Thoracic aorta (tissue), 2 donors: ENCODE results near the gene SRPRA. TPM values are rescaled to one million over a fixed set of nuclear protein-coding genes. Genes with fewer than 3 reads are reported as not detected.
"Not testable (repeated sequence)": the region's sequence is repeated elsewhere in the genome, so short reads cannot be mapped to it uniquely, and the experiment has no call there.

Experiments
- ATAC-seq: fragments of 150-250 bp; one replicate; pipeline ENCODE4 v1.8.0; 2017; ENCODE audit warnings: low read depth; ENCODE audit not compliant: insufficient number of reproducible peaks, low FRiP score
- DNase-seq: peaks from one replicate; pipeline ENCODE4 v3.0.0-alpha.2; 2020; ENCODE audit warnings: low spot score
- H3K27ac ChIP-seq, 2 donors: fragments of 200-600 bp; sonication (generic); 1 replicate in 1 of 2; 2 replicates in 1 of 2; pipeline ENCODE4 v1.5.1; 2016; ENCODE audit warnings: mild to moderate bottlenecking in 2 of 2, moderate library complexity in 2 of 2
- H3K27me3 ChIP-seq: fragments of 200-600 bp; sonication (generic); replicated peaks from 2 replicates; pipeline ENCODE4 v1.6.0; 2016; ENCODE audit warnings: mild to moderate bottlenecking; ENCODE audit not compliant: insufficient read depth
- H3K36me3 ChIP-seq: fragments of 200-600 bp; sonication (generic); one replicate; pipeline ENCODE4 v1.5.1; 2016
- H3K4me1 ChIP-seq, 2 donors: fragments of 200-600 bp; sonication (generic); 1 replicate in 1 of 2; 2 replicates in 1 of 2; pipeline versions ENCODE4 v1.5.1 to v1.6.0; 2016; ENCODE audit warnings: low read depth in 2 of 2, mild to moderate bottlenecking in 1 of 2; ENCODE audit not compliant: control insufficient read depth in 1 of 2
- H3K4me3 ChIP-seq: fragments of 200-600 bp; sonication (generic); 2 replicates; pipeline ENCODE4 v1.5.1; 2016; ENCODE audit warnings: mild to moderate bottlenecking
- H3K9me3 ChIP-seq: fragments of 200-600 bp; sonication (generic); 2 replicates; pipeline ENCODE4 v1.5.1; 2016
- CTCF ChIP-seq: fragments of 200-600 bp; sonication (generic); IDR thresholded peaks from one replicate; pipeline ENCODE4 v1.5.1; 2019; ENCODE audit warnings: antibody characterized with exemption
- total RNA-seq, 2 donors: library from RNA; depleted of rRNA; stranded (reverse); fragments of >200 nt; gene quantifications; one replicate each; pipeline versions ENCODE4 v1.1.0 to v1.2.3, GENCODE V29; 2016

Gene SRPRA
- total RNA-seq, 2 donors from 2014 or later = 125 to 128 TPM

GRCh38 chr11:126263489-126263888 lies 5.2 kb downstream of the SRPRA start:
- H3K4me1 ChIP-seq = peaks cover 4 to 12% of the 10 kb centered on the region in 2 donors

GRCh38 chr11:126262216-126262615 lies 6.5 kb downstream of the SRPRA start:
- Histone ChIP-seq H3K36me3 (peaks cover 42% of the 10 kb centered on the region), H3K27ac (no peak overlapping the region), H3K9me3 (no peaks in the 10 kb centered on the region), H3K4me1 (peaks cover 0 to 3% of the 10 kb centered on the region in 2 donors), H3K4me3 (no peak overlapping the region), H3K27me3 (no peaks in the 10 kb centered on the region)
- TF ChIP-seq CTCF = no peak
- ATAC-seq = no peak
- DNase-seq = no peak

More at GRCh38 chr11:126263489-126263888, 5.2 kb downstream of the SRPRA start:
- DNase-seq (no peak), ATAC-seq (no peak)
- no peaks in the 10 kb centered on the region for H3K27me3 ChIP-seq
- no peak for TF ChIP-seq CTCF
- H3K36me3 ChIP-seq = peaks cover 42% of the 10 kb centered on the region
- no peak overlapping the region for H3K4me3 ChIP-seq
- H3K27ac ChIP-seq = no peak overlapping the region
- no peaks in the 10 kb centered on the region for H3K9me3 ChIP-seq

- TF ChIP-seq CTCF = no peak
- peaks cover 4% of the 10 kb centered on the region for H3K36me3 ChIP-seq
Measured at GRCh38 chr11:126257764-126258163, 10.9 kb downstream of the SRPRA start.

GRCh38 chr11:126257144-126257543 lies 11.6 kb downstream of the SRPRA start:
- Histone ChIP-seq H3K4me1 (no peaks in the 10 kb centered on the region), H3K9me3 (no peaks in the 10 kb centered on the region), H3K36me3 (peaks cover 4% of the 10 kb centered on the region), H3K27ac (no peak overlapping the region), H3K4me3 (no peak overlapping the region), H3K27me3 (no peaks in the 10 kb centered on the region)
- TF ChIP-seq CTCF = no peak
- DNase-seq (no peak), ATAC-seq (no peak)

More at GRCh38 chr11:126257764-126258163, 10.9 kb downstream of the SRPRA start:
- no peak overlapping the region for H3K4me3 ChIP-seq
- no peaks in the 10 kb centered on the region for H3K27me3 ChIP-seq
- no peak overlapping the region for H3K27ac ChIP-seq
- ATAC-seq = no peak
- H3K4me1 ChIP-seq = no peaks in the 10 kb centered on the region
- no peak for DNase-seq
- no peaks in the 10 kb centered on the region for H3K9me3 ChIP-seq

- ATAC-seq (no peak), DNase-seq (no peak)
- Histone ChIP-seq H3K9me3 (no peaks in the 10 kb centered on the region), H3K36me3 (peaks cover 4% of the 10 kb centered on the region), H3K4me3 (no peak overlapping the region), H3K27ac (no peak overlapping the region), H3K27me3 (no peaks in the 10 kb centered on the region), H3K4me1 (no peaks in the 10 kb centered on the region)
- TF ChIP-seq CTCF = no peak
Measured at GRCh38 chr11:126256216-126256615, 12.5 kb downstream of the SRPRA start.

- not testable (repeated sequence) for ATAC-seq, H3K9me3 ChIP-seq, H3K4me3 ChIP-seq, H3K27me3 ChIP-seq, DNase-seq, H3K27ac ChIP-seq, H3K36me3 ChIP-seq, H3K4me1 ChIP-seq
Measured at GRCh38 chr11:126255507-126255906, 13.2 kb downstream of the SRPRA start.
